ENCODE measurements around the gene TBC1D3I. TPM values are rescaled to one million over a fixed set of nuclear protein-coding genes. Genes with fewer than 3 reads are reported as not detected.
"Not testable (repeated sequence)": the region's sequence is repeated elsewhere in the genome, so short reads cannot be mapped to it uniquely, and the experiment has no call there.

TBC1D3I gene
- not detected for polyA plus RNA-seq

- H3K4me1 Mint-ChIP-seq, H3K9me3 Mint-ChIP-seq, H3K27me3 Mint-ChIP-seq: not testable (repeated sequence)
Measured at GRCh38 chr17:36264470-36264869, at the start of gene TBC1D3I. Gene TBC1D3I, minus strand, starts transcription at chr17:36264570. Its CDS starts 1,585 bp downstream, at chr17:36262985.

GRCh38 chr17:36295161-36295560, 30.8 kb upstream of the TBC1D3I start:
- H3K27ac Mint-ChIP-seq, H3K36me3 Mint-ChIP-seq, H3K27me3 Mint-ChIP-seq, H3K4me3 Mint-ChIP-seq, H3K9me3 Mint-ChIP-seq, H3K4me1 Mint-ChIP-seq: not testable (repeated sequence)

More at GRCh38 chr17:36264470-36264869, at the start of gene TBC1D3I:
- not testable (repeated sequence) for H3K36me3 Mint-ChIP-seq, H3K27ac Mint-ChIP-seq, H3K4me3 Mint-ChIP-seq

GRCh38 chr17:36289965-36290612, 25.7 kb upstream of the TBC1D3I start:
- H3K4me3 Mint-ChIP-seq, H3K27ac Mint-ChIP-seq, H3K4me1 Mint-ChIP-seq, H3K9me3 Mint-ChIP-seq, H3K36me3 Mint-ChIP-seq, H3K27me3 Mint-ChIP-seq: not testable (repeated sequence)

DNA sequence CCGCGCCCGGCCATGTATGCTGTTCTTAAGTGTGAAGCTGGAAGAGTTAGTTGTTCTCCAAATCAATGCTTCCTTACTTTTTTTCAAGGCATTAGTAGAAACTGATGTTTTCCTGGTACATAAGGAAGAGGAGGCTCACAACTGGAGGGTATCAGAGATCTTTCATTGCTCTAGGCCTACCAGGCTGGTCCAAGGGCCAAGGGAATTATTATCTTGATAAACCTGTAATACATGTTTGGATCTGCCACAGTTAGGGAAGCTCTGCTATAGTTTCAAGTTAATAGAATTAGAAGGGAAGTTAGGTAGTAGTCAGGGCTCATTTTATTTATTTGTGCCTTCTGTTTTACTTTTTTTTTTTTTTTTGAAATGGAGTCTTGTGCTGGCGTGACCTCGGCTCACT, 19.8 kb upstream of the TBC1D3I start:
- H3K4me1 Mint-ChIP-seq, H3K9me3 Mint-ChIP-seq, H3K27me3 Mint-ChIP-seq, H3K27ac Mint-ChIP-seq, H3K4me3 Mint-ChIP-seq, H3K36me3 Mint-ChIP-seq: not testable (repeated sequence)

DNA sequence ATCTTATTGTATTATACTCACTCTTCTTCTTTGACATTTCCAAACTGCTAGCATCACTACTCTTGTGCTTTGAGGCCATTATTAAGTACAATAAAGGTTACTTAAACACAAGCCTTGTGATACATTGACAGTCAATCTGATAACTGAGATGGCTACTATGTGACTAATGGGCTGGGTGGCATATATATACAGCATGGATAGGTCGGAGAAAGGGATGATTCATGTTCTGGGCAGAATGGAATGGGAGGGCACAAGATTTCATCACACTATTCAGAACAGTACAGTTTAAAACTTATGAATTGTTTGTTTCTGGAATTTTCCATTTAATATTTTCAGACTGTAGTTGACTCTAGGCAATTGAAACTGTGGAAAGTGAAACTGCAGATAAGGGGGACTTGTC, 18.9 kb upstream of the TBC1D3I start:
- H3K9me3 Mint-ChIP-seq, H3K27me3 Mint-ChIP-seq, H3K4me1 Mint-ChIP-seq, H3K4me3 Mint-ChIP-seq, H3K36me3 Mint-ChIP-seq, H3K27ac Mint-ChIP-seq: not testable (repeated sequence)

DNA sequence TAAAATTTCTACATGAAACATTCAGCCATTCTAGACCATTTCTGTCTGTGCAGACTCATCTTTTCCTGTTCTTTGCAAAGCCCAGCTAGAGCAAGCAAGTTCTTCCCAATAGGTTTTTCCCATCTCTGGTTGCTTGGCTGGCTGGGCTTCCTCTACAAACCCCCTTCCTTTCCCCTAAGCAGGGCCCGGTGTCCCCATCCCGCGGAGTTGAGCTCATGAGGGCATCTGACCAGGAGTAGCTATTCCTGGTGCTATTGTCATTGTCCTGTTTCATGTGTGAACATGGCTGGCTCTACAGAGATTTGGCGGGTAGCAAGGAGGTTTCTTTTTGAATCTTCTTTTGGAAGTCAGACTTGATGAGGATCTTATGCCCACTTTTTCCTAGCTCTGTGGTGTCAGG, 22.3 kb downstream of the TBC1D3I start:
- H3K36me3 Mint-ChIP-seq, H3K27ac Mint-ChIP-seq, H3K27me3 Mint-ChIP-seq, H3K9me3 Mint-ChIP-seq, H3K4me1 Mint-ChIP-seq, H3K4me3 Mint-ChIP-seq: not testable (repeated sequence)

GRCh38 chr17:36229644-36230043, 34.7 kb downstream of the TBC1D3I start:
- H3K27me3 Mint-ChIP-seq, H3K4me3 Mint-ChIP-seq, H3K27ac Mint-ChIP-seq, H3K36me3 Mint-ChIP-seq, H3K9me3 Mint-ChIP-seq, H3K4me1 Mint-ChIP-seq: not testable (repeated sequence)

- H3K4me3 Mint-ChIP-seq, H3K27ac Mint-ChIP-seq, H3K4me1 Mint-ChIP-seq: not testable (repeated sequence)
- Mint-ChIP-seq H3K9me3 (peaks cover 0 to 12% (median 0%) of the 10 kb centered on the region in 3 donors), H3K27me3 (peaks cover 28% of the 10 kb centered on the region), H3K36me3 (peaks cover 10% of the 10 kb centered on the region)
Measured at GRCh38 chr17:36222967-36223366, 41.4 kb downstream of the TBC1D3I start.

GRCh38 chr17:36221581-36222100, 42.7 kb downstream of the TBC1D3I start:
- not testable (repeated sequence) for H3K4me1 Mint-ChIP-seq, H3K27ac Mint-ChIP-seq, H3K4me3 Mint-ChIP-seq
- Mint-ChIP-seq H3K27me3 (peaks cover 32% of the 10 kb centered on the region), H3K36me3 (peaks cover 10% of the 10 kb centered on the region), H3K9me3 (peaks cover 0 to 16% (median 0%) of the 10 kb centered on the region in 3 donors)

DNA sequence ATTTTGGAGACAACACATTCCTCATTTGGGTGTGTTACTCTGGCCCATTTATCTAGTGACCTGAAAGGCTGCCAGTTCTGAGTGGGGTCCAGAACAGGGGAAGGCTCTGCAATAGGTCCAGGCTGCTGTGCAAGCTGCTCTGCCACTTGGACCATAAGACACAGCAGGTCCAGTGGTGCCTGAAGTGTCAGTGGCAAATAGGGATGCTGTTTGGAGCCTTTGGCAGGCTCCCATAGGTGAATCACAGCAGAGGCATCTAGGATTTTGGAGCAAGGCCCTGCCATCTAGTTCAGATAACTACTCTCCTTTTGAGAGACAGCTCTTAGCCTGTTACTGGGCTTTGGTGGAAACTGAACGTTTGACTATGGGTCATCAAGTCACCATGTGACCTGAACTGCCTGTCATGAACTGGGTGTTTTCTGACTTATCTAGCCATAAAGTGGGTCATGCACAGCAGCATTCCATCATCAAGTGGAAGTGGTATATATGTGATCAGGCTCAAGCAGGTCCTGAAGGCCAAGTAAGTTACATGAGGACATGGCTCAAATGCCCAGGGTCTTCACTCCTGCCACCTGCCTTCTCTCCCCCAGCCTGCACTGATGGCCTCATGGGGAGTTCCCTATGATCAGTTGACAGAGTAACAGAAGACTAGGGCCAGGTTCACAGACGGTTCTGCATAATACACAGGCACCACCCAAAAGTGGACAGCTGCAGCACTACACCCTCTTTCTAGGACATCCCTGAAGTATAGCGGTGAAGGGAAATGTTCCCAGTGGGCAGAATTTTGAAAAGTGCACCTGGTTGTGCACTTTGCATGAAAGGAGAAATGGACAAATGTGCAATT, 43.4 kb downstream of the TBC1D3I start:
- Mint-ChIP-seq H3K27me3 (peaks cover 32% of the 10 kb centered on the region), H3K9me3 (peaks cover 0 to 16% (median 0%) of the 10 kb centered on the region in 3 donors), H3K36me3 (peaks cover 10% of the 10 kb centered on the region)
- H3K27ac Mint-ChIP-seq, H3K4me3 Mint-ChIP-seq, H3K4me1 Mint-ChIP-seq: not testable (repeated sequence)

- H3K9me3 Mint-ChIP-seq = peaks cover 0 to 13% (median 0%) of the 10 kb centered on the region in 3 donors
- peaks cover 40% of the 10 kb centered on the region for H3K27me3 Mint-ChIP-seq
- peaks cover 10% of the 10 kb centered on the region for H3K36me3 Mint-ChIP-seq
- not testable (repeated sequence) for H3K27ac Mint-ChIP-seq, H3K4me1 Mint-ChIP-seq, H3K4me3 Mint-ChIP-seq
Measured at GRCh38 chr17:36219556-36219955, 44.8 kb downstream of the TBC1D3I start.

DNA sequence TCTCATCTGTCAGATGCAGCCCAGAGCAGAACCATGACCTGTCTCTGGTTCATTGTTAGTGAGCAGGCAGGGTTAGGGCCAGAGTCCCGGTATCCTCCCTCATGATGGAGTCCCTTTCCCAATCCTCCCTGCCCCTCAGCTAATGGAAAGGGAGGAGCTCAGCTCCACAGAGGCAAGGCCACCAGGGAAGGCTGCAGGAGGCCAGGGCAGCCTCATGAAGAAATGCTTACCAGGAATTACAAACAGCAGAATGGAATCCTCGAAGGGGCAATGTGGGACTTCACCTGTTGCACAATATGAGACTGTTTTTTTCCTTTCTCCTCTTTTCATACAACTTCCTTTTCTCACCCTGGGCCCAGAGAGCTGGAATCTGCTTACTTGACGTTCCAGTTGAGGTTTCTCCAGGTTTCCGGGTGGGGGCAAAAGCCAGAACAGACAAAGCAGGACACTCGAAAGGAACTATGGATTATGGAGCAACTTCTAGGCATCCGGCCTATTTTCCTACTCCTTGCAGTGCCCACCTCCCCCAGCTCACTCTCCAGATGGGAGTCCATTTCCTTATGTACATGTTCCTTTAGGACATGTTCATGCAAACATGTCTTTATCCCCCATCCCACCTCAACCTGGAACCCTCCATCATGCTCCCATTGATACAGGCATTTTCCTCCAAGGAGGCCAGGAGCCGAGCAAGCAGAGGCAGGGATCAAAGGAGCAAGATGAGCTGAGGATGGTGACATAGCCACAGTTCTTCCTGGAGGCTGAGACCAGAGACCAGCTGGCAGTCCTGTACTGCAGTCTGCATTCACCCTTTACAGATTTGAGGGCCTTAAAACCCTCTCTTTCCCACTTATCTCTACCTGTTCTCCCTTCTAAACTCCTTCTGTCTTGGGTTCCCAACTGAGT, 48.7 kb downstream of the TBC1D3I start:
- H3K36me3 Mint-ChIP-seq, H3K27ac Mint-ChIP-seq, H3K4me3 Mint-ChIP-seq: not testable (repeated sequence)
- peaks cover 0 to 13% (median 0%) of the 10 kb centered on the region in 3 donors for H3K9me3 Mint-ChIP-seq
- H3K27me3 Mint-ChIP-seq = peaks cover 57% of the 10 kb centered on the region
- H3K4me1 Mint-ChIP-seq = peaks cover 4 to 11% (median 8%) of the 10 kb centered on the region in 3 donors

DNA sequence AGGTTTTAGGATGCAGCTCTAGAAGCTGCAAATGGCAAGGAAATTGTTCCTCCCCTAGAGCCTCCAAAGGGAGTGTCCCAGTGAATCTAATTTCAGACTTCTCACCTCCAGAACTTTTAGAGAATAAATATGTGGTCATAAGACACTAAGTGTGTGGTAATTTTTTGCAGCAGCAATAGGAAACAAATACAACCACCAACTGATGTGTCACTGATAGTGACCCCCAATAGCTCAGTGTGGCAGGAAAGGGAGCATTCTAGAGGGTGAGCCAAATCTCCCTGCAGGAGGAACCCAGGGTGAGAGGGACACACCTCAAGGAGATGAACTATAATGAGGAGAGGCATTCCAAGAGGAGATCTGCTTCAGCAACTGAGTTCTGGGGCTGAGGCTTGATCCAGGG, 49.5 kb downstream of the TBC1D3I start:
- no peak overlapping the region for H3K27ac Mint-ChIP-seq

GRCh38 chr17:36213695-36214094, 50.7 kb downstream of the TBC1D3I start:
- no peak overlapping the region for H3K27ac Mint-ChIP-seq
- no peak overlapping the region for H3K4me3 Mint-ChIP-seq
- H3K4me1 Mint-ChIP-seq = peaks cover 12 to 22% (median 19%) of the 10 kb centered on the region in 3 donors
- peaks cover 2% of the 10 kb centered on the region for H3K36me3 Mint-ChIP-seq
- peaks cover 45% of the 10 kb centered on the region for H3K27me3 Mint-ChIP-seq
- peaks cover 0 to 10% (median 0%) of the 10 kb centered on the region in 3 donors for H3K9me3 Mint-ChIP-seq

More for the DNA sequence above, 49.5 kb downstream of the TBC1D3I start:
- H3K27me3 Mint-ChIP-seq = peaks cover 55% of the 10 kb centered on the region
- H3K9me3 Mint-ChIP-seq = peaks cover 0 to 13% (median 0%) of the 10 kb centered on the region in 3 donors
- H3K4me3 Mint-ChIP-seq = no peak overlapping the region
- H3K36me3 Mint-ChIP-seq = peaks cover 6% of the 10 kb centered on the region
- peaks cover 11 to 18% (median 15%) of the 10 kb centered on the region in 3 donors for H3K4me1 Mint-ChIP-seq

DNA sequence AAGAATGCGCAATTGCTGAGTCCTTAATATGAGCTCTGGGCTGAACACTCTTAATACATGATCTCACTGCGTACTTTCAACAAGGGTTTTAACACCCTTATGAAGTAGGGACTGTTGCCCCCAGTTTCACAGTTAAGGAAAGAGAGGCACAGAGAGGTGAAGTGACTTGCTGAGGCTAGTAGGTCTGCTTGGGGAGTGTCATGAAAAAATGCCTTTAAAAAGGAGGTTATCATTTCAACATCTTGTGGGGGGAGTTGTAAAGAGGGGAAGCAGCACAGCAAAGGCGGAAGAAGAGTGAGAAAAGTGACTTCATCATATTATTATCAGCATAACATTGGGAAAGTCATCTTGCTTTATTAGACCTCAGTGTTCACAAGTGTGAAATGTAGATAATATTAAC, 51.4 kb downstream of the TBC1D3I start:
- Mint-ChIP-seq H3K27me3 (peaks cover 38% of the 10 kb centered on the region), H3K4me1 (peaks cover 12 to 22% (median 20%) of the 10 kb centered on the region in 3 donors), H3K9me3 (peaks cover 0 to 4% (median 0%) of the 10 kb centered on the region in 3 donors), H3K4me3 (no peak overlapping the region), H3K27ac (no peak overlapping the region), H3K36me3 (no peaks in the 10 kb centered on the region)
